CD14-positive monocyte (primary cell): ENCODE data around the gene NRG3. TPM values are rescaled to one million over a fixed set of nuclear protein-coding genes. Genes with fewer than 3 reads are reported as not detected.

Experiments used
- DNase-seq, 3 donors: peaks; one replicate each; pipeline ENCODE4 v3.0.0-alpha.2; 2011 to 2022
- H2AFZ ChIP-seq: 2 replicates; pipeline ENCODE4 v1.6.0; 2012; ENCODE audit warnings: mild to moderate bottlenecking, low read depth, low read length, inconsistent platforms; ENCODE audit not compliant: insufficient read depth, poor library complexity, severe bottlenecking
- H3K27ac ChIP-seq, 2 donors: 1 replicate in 1 of 2; 2 replicates in 1 of 2; pipeline ENCODE4 v1.5.1; 2012 to 2013; ENCODE audit warnings: low read length in 2 of 2, control low read depth in 1 of 2, inconsistent platforms in 1 of 2, low read depth in 1 of 2, mild to moderate bottlenecking in 1 of 2
- H3K27me3 ChIP-seq, 2 donors: one replicate each; pipeline versions ENCODE4 v1.6.0 to v1.6.1; 2011 to 2013; ENCODE audit warnings: low read length in 2 of 2; ENCODE audit not compliant: control insufficient read depth in 2 of 2, insufficient read depth in 2 of 2
- H3K36me3 ChIP-seq, 2 donors: replicated peaks in 1 of 2; 1 replicate in 1 of 2; 2 replicates in 1 of 2; pipeline versions ENCODE4 v1.5.1 to v1.6.1; 2012 to 2013; ENCODE audit warnings: low read length in 2 of 2, control low read depth in 1 of 2, inconsistent platforms in 1 of 2, mild to moderate bottlenecking in 1 of 2; ENCODE audit not compliant: insufficient read depth in 2 of 2, control insufficient read depth in 1 of 2
- H3K4me1 ChIP-seq, 2 donors: 1 replicate in 1 of 2; 2 replicates in 1 of 2; pipeline versions ENCODE4 v1.5.1 to v1.6.1; 2012 to 2013; ENCODE audit warnings: low read length in 2 of 2, control low read depth in 1 of 2, inconsistent platforms in 1 of 2, mild to moderate bottlenecking in 1 of 2, moderate library complexity in 1 of 2; ENCODE audit not compliant: insufficient read depth in 2 of 2, control insufficient read depth in 1 of 2
- H3K4me2 ChIP-seq: replicated peaks from 2 replicates; pipeline ENCODE3; 2012; ENCODE audit warnings: low read length, moderate library complexity, mild to moderate bottlenecking; ENCODE audit not compliant: poor library complexity, severe bottlenecking; ENCODE audit errors: extremely low read depth
- H3K4me3 ChIP-seq, 3 experiments: fragments of 200-600 bp in 1 of 3; sonication (generic) in 1 of 3; replicated peaks in 1 of 3; 1 replicate in 2 of 3; 2 replicates in 1 of 3; pipeline ENCODE4 v1.5.1; 2011 to 2013; ENCODE audit warnings: low read length in 3 of 3, mild to moderate bottlenecking in 3 of 3, control low read depth in 2 of 3, low read depth in 2 of 3, inconsistent platforms in 1 of 3, moderate library complexity in 1 of 3
- H3K79me2 ChIP-seq: 2 replicates; pipeline ENCODE4 v1.6.0; 2012; ENCODE audit warnings: mild to moderate bottlenecking, control low read depth, inconsistent platforms, low read length, moderate library complexity; ENCODE audit not compliant: insufficient read depth
- H3K9ac ChIP-seq: 2 replicates; pipeline ENCODE4 v1.6.0; 2017; ENCODE audit warnings: low read length, mild to moderate bottlenecking; ENCODE audit not compliant: insufficient read depth, poor library complexity, severe bottlenecking
- H3K9me3 ChIP-seq, 2 donors: replicated peaks in 1 of 2; 1 replicate in 1 of 2; 2 replicates in 1 of 2; pipeline versions ENCODE4 v1.5.1 to v1.6.1; 2012 to 2013; ENCODE audit warnings: low read length in 2 of 2, control low read depth in 1 of 2; ENCODE audit not compliant: control insufficient read depth in 1 of 2, insufficient read depth in 1 of 2
- H4K20me1 ChIP-seq: 2 replicates; pipeline ENCODE4 v1.6.0; 2012; ENCODE audit warnings: mild to moderate bottlenecking, low read length, control low read depth, moderate library complexity; ENCODE audit not compliant: insufficient read depth
- H3K27ac Mint-ChIP-seq, 7 donors: one replicate each; pipeline ENCODE4 v1.8.0; 2020; ENCODE audit warnings: mild to moderate bottlenecking in 7 of 7, mixed read lengths in 7 of 7, moderate library complexity in 6 of 7, inconsistent platforms in 2 of 7
- H3K27me3 Mint-ChIP-seq, 3 donors: one replicate each; pipeline ENCODE4 v1.8.0; 2021 to 2022; ENCODE audit warnings: low read depth in 3 of 3, mild to moderate bottlenecking in 3 of 3, mixed read lengths in 3 of 3, moderate library complexity in 3 of 3, inconsistent platforms in 1 of 3
- H3K36me3 Mint-ChIP-seq, 2 donors: one replicate each; pipeline ENCODE4 v1.8.0; 2020; ENCODE audit warnings: mixed read lengths in 2 of 2, inconsistent platforms in 1 of 2, mild to moderate bottlenecking in 1 of 2
- H3K4me1 Mint-ChIP-seq: one replicate; pipeline ENCODE4 v1.8.0; 2020; ENCODE audit warnings: mild to moderate bottlenecking, mixed read lengths
- H3K4me3 Mint-ChIP-seq, 2 donors: one replicate each; pipeline ENCODE4 v1.8.0; 2020; ENCODE audit warnings: mild to moderate bottlenecking in 2 of 2, mixed read lengths in 2 of 2, moderate library complexity in 1 of 2
- H3K9me3 Mint-ChIP-seq, 7 donors: one replicate each; pipeline ENCODE4 v1.8.0; 2020 to 2022; ENCODE audit warnings: mixed read lengths in 7 of 7, mild to moderate bottlenecking in 6 of 7, moderate library complexity in 6 of 7, inconsistent platforms in 2 of 7
- WGBS: methylation state at CpG from one replicate; pipeline ENCODE4 v1.1.5; 2013; ENCODE audit warnings: missing lambda C conversion rate; ENCODE audit not compliant: insufficient coverage; 5-methylcytosine and 5-hydroxymethylcytosine counted together
- intact Hi-C, 2 donors: fragments of 100-400 bp; cut with micrococcal nuclease; formaldehyde crosslinking; loops; one replicate each; pipeline versions ENCODE4 v1.15.0 to v1.15.1; 2023
- polyA plus RNA-seq, 3 donors: library from polyadenylated mRNA; depleted of rRNA in 1 of 3; unstranded in 2 of 3; stranded (reverse) in 1 of 3; fragments of 300-500 nt in 2 of 3; fragments of >200 nt in 1 of 3; fragmentation: Illumina TruSeq in 2 of 3; gene quantifications; 1 replicate in 2 of 3; 2 replicates in 1 of 3; pipeline ENCODE4 v1.2.3, GENCODE V29; 2012 to 2021
- TF ChIP-seq, protein P1 (sequence below): fragments of 200-600 bp; IDR thresholded peaks from one replicate; pipeline ENCODE4 v1.8.0; 2022; ENCODE audit warnings: antibody characterized with exemption, mild to moderate bottlenecking

NRG3 gene
- polyA plus RNA-seq, 3 donors: not detected

- no peaks in the 10 kb centered on the region for H3K79me2 ChIP-seq
- no peak overlapping the region for H3K9ac ChIP-seq
- Mint-ChIP-seq H3K9me3 (peaks cover 0 to 2% (median 0%) of the 10 kb centered on the region in 7 donors), H3K36me3 (no peaks in the 10 kb centered on the region), H3K27me3 (no peaks in the 10 kb centered on the region), H3K4me3 (no peak overlapping the region), H3K27ac (no peak overlapping the region), H3K4me1 (no peaks in the 10 kb centered on the region)
- no peak overlapping the region for H2AFZ ChIP-seq
- H3K27me3 ChIP-seq: no peaks in the 10 kb centered on the region
- TF ChIP-seq, protein P1, sequence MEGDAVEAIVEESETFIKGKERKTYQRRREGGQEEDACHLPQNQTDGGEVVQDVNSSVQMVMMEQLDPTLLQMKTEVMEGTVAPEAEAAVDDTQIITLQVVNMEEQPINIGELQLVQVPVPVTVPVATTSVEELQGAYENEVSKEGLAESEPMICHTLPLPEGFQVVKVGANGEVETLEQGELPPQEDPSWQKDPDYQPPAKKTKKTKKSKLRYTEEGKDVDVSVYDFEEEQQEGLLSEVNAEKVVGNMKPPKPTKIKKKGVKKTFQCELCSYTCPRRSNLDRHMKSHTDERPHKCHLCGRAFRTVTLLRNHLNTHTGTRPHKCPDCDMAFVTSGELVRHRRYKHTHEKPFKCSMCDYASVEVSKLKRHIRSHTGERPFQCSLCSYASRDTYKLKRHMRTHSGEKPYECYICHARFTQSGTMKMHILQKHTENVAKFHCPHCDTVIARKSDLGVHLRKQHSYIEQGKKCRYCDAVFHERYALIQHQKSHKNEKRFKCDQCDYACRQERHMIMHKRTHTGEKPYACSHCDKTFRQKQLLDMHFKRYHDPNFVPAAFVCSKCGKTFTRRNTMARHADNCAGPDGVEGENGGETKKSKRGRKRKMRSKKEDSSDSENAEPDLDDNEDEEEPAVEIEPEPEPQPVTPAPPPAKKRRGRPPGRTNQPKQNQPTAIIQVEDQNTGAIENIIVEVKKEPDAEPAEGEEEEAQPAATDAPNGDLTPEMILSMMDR: no peak
- no CpG with 5 or more reads among the region's 1 CpG for WGBS
- no peak overlapping the region for H3K4me2 ChIP-seq
- intact Hi-C loops: no loop called here
- DNase-seq: no peak
- H3K4me1 ChIP-seq: no peaks in the 10 kb centered on the region
- no peak overlapping the region for H3K27ac ChIP-seq
- H4K20me1 ChIP-seq: no peaks in the 10 kb centered on the region
- H3K9me3 ChIP-seq: no peaks in the 10 kb centered on the region
- H3K36me3 ChIP-seq: no peaks in the 10 kb centered on the region
- no peak overlapping the region for H3K4me3 ChIP-seq
Measured at GRCh38 chr10:82874671-82875070, 999.7 kb downstream of the NRG3 start.

- WGBS: no CpG with 5 or more reads among the region's 2 CpGs
- no peaks in the 10 kb centered on the region for H3K36me3 ChIP-seq
- H3K9ac ChIP-seq: no peak overlapping the region
- Mint-ChIP-seq H3K27ac (peak overlapping the region in 1 of 7 donors; percentile 64), H3K9me3 (peaks cover 0 to 3% (median 2%) of the 10 kb centered on the region in 7 donors), H3K4me3 (no peak overlapping the region), H3K4me1 (no peaks in the 10 kb centered on the region), H3K36me3 (no peaks in the 10 kb centered on the region), H3K27me3 (peaks cover 0 to 2% (median 0%) of the 10 kb centered on the region in 3 donors)
- no peaks in the 10 kb centered on the region for H3K9me3 ChIP-seq
- no peaks in the 10 kb centered on the region for H4K20me1 ChIP-seq
- no peak for DNase-seq
- H3K4me3 ChIP-seq: no peak overlapping the region
- H3K79me2 ChIP-seq: no peaks in the 10 kb centered on the region
- TF ChIP-seq, protein P1: no peak
- no peak overlapping the region for H2AFZ ChIP-seq
- no peak overlapping the region for H3K4me2 ChIP-seq
- H3K27me3 ChIP-seq: no peaks in the 10 kb centered on the region
- H3K4me1 ChIP-seq: no peaks in the 10 kb centered on the region
- no peak overlapping the region for H3K27ac ChIP-seq
- intact Hi-C loops: no loop called here
Measured at GRCh38 chr10:82880776-82881290, 1005.8 kb downstream of the NRG3 start.
